NCI-H446 treated with DMSO at 0.1 percent for 48 hours (cell line): ENCODE measurements around the gene SORCS1.

ENCODE experiments used
- DNase-seq: peaks from one replicate; lab custom pipeline; 2025; lab: John Stamatoyannopoulos, UW

SORCS1 gene

GRCh38 chr10:106655636-106656035 lies 508.9 kb downstream of the SORCS1 start:
- no peak for DNase-seq

GRCh38 chr10:106655165-106655564 lies 509.3 kb downstream of the SORCS1 start:
- DNase-seq: no peak

DNA sequence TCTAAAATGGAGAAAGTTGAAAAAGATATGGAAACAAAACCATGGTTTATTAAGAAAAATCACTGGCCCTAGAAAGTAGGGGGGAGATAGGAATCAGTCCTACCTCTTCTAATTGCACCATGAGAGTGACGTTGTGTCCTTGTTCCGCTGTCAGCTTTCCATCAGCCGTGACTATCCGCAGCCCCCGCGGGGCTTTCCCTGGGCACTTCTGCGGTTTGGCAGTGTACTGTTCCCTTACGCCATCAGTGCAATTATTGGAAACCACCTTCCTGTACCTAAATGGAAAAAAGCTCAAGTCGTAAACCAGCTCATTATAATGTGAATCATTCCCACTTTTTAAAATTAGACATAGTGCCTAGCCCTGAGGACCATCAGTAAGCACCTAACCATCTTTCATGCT lies 512.2 kb downstream of the SORCS1 start:
- DNase-seq: no peak

GRCh38 chr10:106648534-106649481 lies 515.7 kb downstream of the SORCS1 start:
- no peak for DNase-seq

- DNase-seq: no peak
Observed at GRCh38 chr10:106643473-106643872, 521.0 kb downstream of the SORCS1 start.

GRCh38 chr10:106637873-106638272 lies 526.6 kb downstream of the SORCS1 start:
- no peak for DNase-seq

- no peak for DNase-seq
Observed at GRCh38 chr10:106636766-106637491, 527.6 kb downstream of the SORCS1 start.

DNA sequence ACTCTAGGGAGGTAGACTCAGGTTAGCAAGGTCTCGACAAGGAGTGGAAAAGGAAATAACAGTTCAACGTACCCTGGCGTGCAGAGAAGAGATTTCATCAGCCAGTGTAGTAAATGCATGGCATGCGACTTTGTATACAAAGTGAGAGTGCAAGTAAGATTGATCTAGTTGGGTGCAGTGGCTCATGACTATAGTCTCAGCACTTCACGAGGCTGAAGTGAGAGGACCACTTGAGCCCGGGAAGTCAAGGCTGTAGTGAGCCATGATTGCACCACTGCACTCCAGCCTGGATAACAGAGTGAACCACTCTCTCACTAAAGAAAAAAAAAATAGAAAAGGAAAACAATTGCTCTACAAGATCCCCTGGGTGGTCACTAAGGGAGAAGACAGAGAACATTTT lies 528.6 kb downstream of the SORCS1 start:
- DNase-seq: no peak

- no peak for DNase-seq
Observed at GRCh38 chr10:106631016-106631702, 533.3 kb downstream of the SORCS1 start.

- DNase-seq: no peak
Observed at GRCh38 chr10:106626371-106626770, 538.1 kb downstream of the SORCS1 start.

DNA sequence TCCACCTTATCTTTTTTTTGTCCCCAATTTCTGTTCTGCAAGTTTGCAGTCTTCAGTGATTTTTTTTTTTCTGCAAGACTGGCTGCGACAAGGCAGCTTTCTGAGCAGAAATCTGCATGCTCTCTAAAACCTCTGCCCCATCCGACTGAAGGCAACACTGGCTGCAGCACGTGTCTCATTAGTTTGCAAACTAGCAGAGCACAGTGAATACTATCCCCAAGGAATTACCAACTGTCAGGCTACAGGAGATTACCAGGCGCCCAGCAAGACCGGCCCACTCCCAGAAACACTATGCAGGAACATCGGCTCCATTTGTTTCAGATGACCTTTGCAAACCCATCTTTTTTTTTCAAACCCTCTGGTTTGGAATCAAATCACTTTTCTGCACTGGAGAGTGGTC lies 538.8 kb downstream of the SORCS1 start:
- DNase-seq: no peak

DNA sequence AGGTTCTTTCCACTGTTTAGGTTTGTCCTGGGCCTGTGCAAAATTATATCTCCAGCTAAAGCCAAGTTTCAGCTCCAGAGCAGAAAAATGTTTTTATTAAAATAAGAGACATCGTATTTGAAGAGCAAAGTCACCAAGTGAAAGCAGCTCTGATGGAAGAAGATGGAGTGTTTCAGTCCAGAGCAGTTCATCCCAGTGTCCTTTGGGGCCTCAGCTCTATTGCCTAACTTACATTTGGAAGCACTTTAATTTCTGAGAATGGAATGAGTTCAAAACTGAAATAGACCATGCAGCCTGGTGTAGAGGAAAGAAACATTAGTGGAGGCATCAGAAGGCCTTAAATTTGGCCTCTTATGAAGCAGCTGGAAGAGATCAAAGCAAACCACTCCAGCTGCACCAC lies 545.2 kb downstream of the SORCS1 start:
- DNase-seq: no peak

- no peak for DNase-seq
Observed at GRCh38 chr10:106618646-106619045, 545.9 kb downstream of the SORCS1 start.

DNA sequence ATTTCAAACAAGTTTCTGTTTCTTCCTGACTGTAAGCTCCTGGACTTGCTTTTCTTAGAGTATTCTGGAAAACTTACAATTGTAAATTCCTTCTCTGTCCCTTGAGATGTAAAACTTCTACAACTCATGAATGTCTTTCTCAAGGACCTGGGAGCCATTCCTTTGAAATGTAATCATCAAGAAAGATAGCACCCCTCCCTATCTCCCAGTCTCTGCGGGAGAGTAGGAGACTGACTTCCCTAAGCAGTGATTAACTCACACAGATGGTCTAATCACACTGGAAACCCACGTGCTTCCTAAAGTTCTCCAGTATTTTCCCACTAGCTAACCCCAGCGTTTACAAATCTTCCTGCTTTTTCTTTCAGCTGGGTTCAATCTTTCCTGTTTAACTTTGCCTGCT lies 549.4 kb downstream of the SORCS1 start:
- DNase-seq: no peak

GRCh38 chr10:106614293-106614692 lies 550.2 kb downstream of the SORCS1 start:
- DNase-seq: no peak

DNA sequence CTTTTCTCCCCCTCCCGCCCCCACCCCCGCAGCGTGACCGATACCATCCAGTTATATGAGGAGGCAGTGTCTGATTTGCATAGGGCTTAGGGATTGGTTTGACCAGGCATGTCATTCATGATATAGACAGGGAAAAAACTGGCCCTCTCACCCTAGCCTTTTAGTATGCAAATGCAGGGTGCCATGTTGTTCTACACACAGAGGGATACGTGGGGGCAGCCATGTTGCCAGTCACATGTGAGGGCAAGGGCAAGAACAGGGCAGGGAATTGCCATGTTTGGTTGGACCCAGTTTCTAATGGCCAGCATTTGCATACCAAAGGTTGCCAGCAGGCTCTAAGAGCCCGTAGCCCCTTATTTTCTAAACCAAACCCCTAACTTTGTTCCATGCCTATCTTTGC lies 552.1 kb downstream of the SORCS1 start:
- no peak for DNase-seq

DNA sequence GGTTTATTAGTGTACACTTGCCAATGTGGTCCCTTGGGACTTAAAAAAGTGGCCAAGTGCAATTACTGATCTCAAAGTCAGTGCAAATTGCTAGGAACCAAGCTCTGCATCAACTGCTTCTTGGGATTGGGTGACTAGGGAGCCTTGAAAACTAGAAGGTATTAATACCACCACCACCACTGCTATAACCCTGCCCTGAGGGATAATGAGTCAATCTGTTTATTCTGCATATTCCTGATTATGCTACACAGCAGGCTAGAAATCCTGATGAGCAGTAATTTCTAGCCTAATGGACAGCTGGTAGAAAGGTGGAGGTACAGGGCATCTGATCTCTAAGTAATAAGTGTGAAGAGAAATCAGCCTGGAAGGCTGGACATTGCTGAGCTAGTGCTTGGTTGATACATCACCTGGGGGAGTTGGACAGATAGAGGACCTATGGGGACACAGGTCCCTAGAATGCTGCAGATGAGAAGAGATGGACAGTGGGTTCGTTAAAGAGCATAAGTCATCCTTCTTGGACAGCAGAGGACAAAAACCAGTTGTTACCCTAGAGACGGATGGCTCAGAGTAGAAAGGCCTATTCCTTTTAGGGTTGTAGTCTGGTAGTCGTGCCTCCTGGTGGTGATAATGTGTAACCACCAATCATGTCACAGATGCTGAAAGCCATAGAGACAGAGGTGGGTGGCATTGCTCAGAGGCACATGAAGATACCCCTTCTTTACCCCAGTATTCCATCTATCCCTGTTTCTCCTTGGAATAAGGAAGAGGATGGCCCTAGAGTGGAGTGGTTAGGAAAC lies 554.8 kb downstream of the SORCS1 start:
- DNase-seq: no peak

DNA sequence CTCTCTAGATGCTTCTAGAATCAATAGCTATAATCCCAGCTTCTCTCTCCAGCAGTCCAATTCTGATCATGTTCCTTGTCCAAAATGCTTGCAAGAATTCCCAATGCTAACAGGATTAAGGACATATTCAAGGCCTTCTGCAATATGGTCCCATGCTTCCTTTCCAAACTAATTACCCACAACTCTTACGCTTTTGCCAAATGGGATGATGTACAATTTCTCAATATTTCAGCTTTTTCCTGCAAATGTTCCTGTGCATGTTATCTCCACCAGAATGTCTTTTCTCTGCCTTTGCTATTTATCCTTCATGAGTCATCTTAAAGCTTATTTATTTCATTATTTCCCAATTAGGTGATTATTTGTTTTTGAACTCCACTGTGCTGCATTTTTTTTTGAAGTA lies 556.4 kb downstream of the SORCS1 start:
- DNase-seq: no peak

DNA sequence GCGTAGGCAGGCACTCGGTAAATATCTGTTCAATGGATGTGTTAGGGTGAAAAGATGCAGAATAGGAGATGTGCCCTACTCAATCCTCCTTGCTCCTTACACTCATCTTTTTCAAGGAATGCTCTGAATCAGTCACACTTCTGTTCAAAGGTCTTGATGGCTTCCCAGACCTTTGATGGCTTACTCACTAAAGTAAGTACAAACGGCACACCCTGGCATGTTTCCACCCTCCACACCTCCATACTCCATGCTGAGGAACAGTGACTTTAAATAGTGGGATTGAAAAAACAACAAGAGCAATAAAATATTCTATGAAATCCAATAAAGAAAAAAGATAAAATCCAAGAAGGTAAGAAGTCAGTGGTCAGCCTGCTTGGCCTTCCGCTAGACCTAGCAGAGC lies 569.2 kb downstream of the SORCS1 start:
- DNase-seq: no peak

GRCh38 chr10:106593876-106594275 lies 570.6 kb downstream of the SORCS1 start:
- DNase-seq: no peak

GRCh38 chr10:106592396-106592795 lies 572.1 kb downstream of the SORCS1 start:
- no peak for DNase-seq

- no peak for DNase-seq
Observed at GRCh38 chr10:106582291-106582690, 582.2 kb downstream of the SORCS1 start.
